Dendritic cell treated with granulocyte-macrophage colony-stimulating factor and Interleukin-4, amounts not matched to agents 40 ng/mL and 50 ng/mL, for 4 days (primary cell): Measurements from ENCODE around the gene SUGCT.

ENCODE experiments used
- H3K27ac Mint-ChIP-seq: one replicate; pipeline ENCODE4 v1.8.0; 2022; ENCODE audit warnings: mild to moderate bottlenecking, mixed read lengths
- H3K27me3 Mint-ChIP-seq: one replicate; pipeline ENCODE4 v1.8.0; 2022; ENCODE audit warnings: mild to moderate bottlenecking, mixed read lengths
- H3K36me3 Mint-ChIP-seq: one replicate; pipeline ENCODE4 v1.8.0; 2022; ENCODE audit warnings: low read depth, mixed read lengths
- H3K4me1 Mint-ChIP-seq: one replicate; pipeline ENCODE4 v1.8.0; 2022; ENCODE audit warnings: low read depth, mixed read lengths
- H3K4me3 Mint-ChIP-seq: one replicate; pipeline ENCODE4 v1.8.0; 2022; ENCODE audit warnings: mild to moderate bottlenecking, moderate library complexity, mixed read lengths
- H3K9me3 Mint-ChIP-seq: one replicate; pipeline ENCODE4 v1.8.0; 2022; ENCODE audit warnings: mixed read lengths
- intact Hi-C: fragments of 100-400 bp; cut with micrococcal nuclease; formaldehyde crosslinking; loops from one replicate; pipeline ENCODE4 v1.15.0; 2022

SUGCT gene

GRCh38 chr7:40882071-40882658 is 747.4 kb downstream of the SUGCT start:
- no peaks in the 10 kb centered on the region for H3K4me1 Mint-ChIP-seq
- intact Hi-C loops = no loop called here
- no peaks in the 10 kb centered on the region for H3K27me3 Mint-ChIP-seq

GRCh38 chr7:40883826-40884225 is 749.0 kb downstream of the SUGCT start:
- H3K27ac Mint-ChIP-seq = no peak overlapping the region
- H3K27me3 Mint-ChIP-seq = no peaks in the 10 kb centered on the region
- peaks cover 42% of the 10 kb centered on the region for H3K9me3 Mint-ChIP-seq
- H3K4me1 Mint-ChIP-seq = no peaks in the 10 kb centered on the region
- no peaks in the 10 kb centered on the region for H3K36me3 Mint-ChIP-seq
- intact Hi-C loops = no loop called here
- no peak overlapping the region for H3K4me3 Mint-ChIP-seq

More at GRCh38 chr7:40882071-40882658, 747.4 kb downstream of the SUGCT start:
- Mint-ChIP-seq H3K27ac (no peak overlapping the region), H3K36me3 (no peaks in the 10 kb centered on the region), H3K4me3 (no peak overlapping the region), H3K9me3 (peaks cover 35% of the 10 kb centered on the region)

- Mint-ChIP-seq H3K4me3 (no peak overlapping the region), H3K27me3 (no peaks in the 10 kb centered on the region), H3K4me1 (no peaks in the 10 kb centered on the region), H3K27ac (no peak overlapping the region), H3K9me3 (peaks cover 46% of the 10 kb centered on the region), H3K36me3 (no peaks in the 10 kb centered on the region)
- intact Hi-C loops = no loop called here
Measured at GRCh38 chr7:40884241-40884640, 749.4 kb downstream of the SUGCT start.

- H3K4me1 Mint-ChIP-seq = no peaks in the 10 kb centered on the region
- no peak overlapping the region for H3K27ac Mint-ChIP-seq
- H3K36me3 Mint-ChIP-seq = no peaks in the 10 kb centered on the region
- H3K27me3 Mint-ChIP-seq = no peaks in the 10 kb centered on the region
- intact Hi-C loops = no loop called here
- no peak overlapping the region for H3K4me3 Mint-ChIP-seq
- peaks cover 59% of the 10 kb centered on the region for H3K9me3 Mint-ChIP-seq
Measured at GRCh38 chr7:40885503-40885902, 750.7 kb downstream of the SUGCT start.

- Mint-ChIP-seq H3K4me1 (no peaks in the 10 kb centered on the region), H3K4me3 (no peak overlapping the region), H3K27me3 (no peaks in the 10 kb centered on the region), H3K27ac (no peak overlapping the region), H3K9me3 (peaks cover 61% of the 10 kb centered on the region), H3K36me3 (no peaks in the 10 kb centered on the region)
- intact Hi-C loops = no loop called here
Measured at GRCh38 chr7:40887099-40887498, 752.3 kb downstream of the SUGCT start.

- H3K9me3 Mint-ChIP-seq = peaks cover 71% of the 10 kb centered on the region
- intact Hi-C loops = no loop called here
- no peak overlapping the region for H3K27ac Mint-ChIP-seq
- H3K36me3 Mint-ChIP-seq = no peaks in the 10 kb centered on the region
- H3K27me3 Mint-ChIP-seq = no peaks in the 10 kb centered on the region
- no peaks in the 10 kb centered on the region for H3K4me1 Mint-ChIP-seq
- no peak overlapping the region for H3K4me3 Mint-ChIP-seq
Measured at GRCh38 chr7:40888499-40888898, 753.7 kb downstream of the SUGCT start.

- H3K27me3 Mint-ChIP-seq = no peaks in the 10 kb centered on the region
- H3K9me3 Mint-ChIP-seq = peaks cover 71% of the 10 kb centered on the region
- intact Hi-C loops = no loop called here
- H3K4me1 Mint-ChIP-seq = no peaks in the 10 kb centered on the region
- H3K4me3 Mint-ChIP-seq = no peak overlapping the region
- H3K36me3 Mint-ChIP-seq = no peaks in the 10 kb centered on the region
- H3K27ac Mint-ChIP-seq = no peak overlapping the region
Measured at GRCh38 chr7:40889099-40889498, 754.3 kb downstream of the SUGCT start.

GRCh38 chr7:40889539-40889938 is 754.7 kb downstream of the SUGCT start:
- H3K4me3 Mint-ChIP-seq = no peak overlapping the region
- H3K27ac Mint-ChIP-seq = no peak overlapping the region
- no peaks in the 10 kb centered on the region for H3K36me3 Mint-ChIP-seq
- no peaks in the 10 kb centered on the region for H3K4me1 Mint-ChIP-seq
- intact Hi-C loops = no loop called here
- peaks cover 71% of the 10 kb centered on the region for H3K9me3 Mint-ChIP-seq
- no peaks in the 10 kb centered on the region for H3K27me3 Mint-ChIP-seq

GRCh38 chr7:40890088-40890692 is 755.4 kb downstream of the SUGCT start:
- Mint-ChIP-seq H3K9me3 (peaks cover 71% of the 10 kb centered on the region), H3K27me3 (no peaks in the 10 kb centered on the region), H3K36me3 (no peaks in the 10 kb centered on the region), H3K27ac (no peak overlapping the region), H3K4me3 (no peak overlapping the region), H3K4me1 (no peaks in the 10 kb centered on the region)
- intact Hi-C loops = no loop called here

- intact Hi-C loops = no loop called here
- Mint-ChIP-seq H3K4me3 (no peak overlapping the region), H3K9me3 (peaks cover 63% of the 10 kb centered on the region), H3K36me3 (no peaks in the 10 kb centered on the region), H3K27me3 (no peaks in the 10 kb centered on the region), H3K27ac (no peak overlapping the region), H3K4me1 (no peaks in the 10 kb centered on the region)
Measured at GRCh38 chr7:40891232-40891631, 756.4 kb downstream of the SUGCT start.

- Mint-ChIP-seq H3K27me3 (no peaks in the 10 kb centered on the region), H3K9me3 (peaks cover 33% of the 10 kb centered on the region), H3K4me3 (no peak overlapping the region), H3K4me1 (no peaks in the 10 kb centered on the region), H3K36me3 (no peaks in the 10 kb centered on the region), H3K27ac (no peak overlapping the region)
- intact Hi-C loops = no loop called here
Measured at GRCh38 chr7:40899151-40899550, 764.3 kb downstream of the SUGCT start.

- Mint-ChIP-seq H3K27me3 (no peaks in the 10 kb centered on the region), H3K27ac (no peak overlapping the region), H3K9me3 (peaks cover 33% of the 10 kb centered on the region), H3K4me3 (no peak overlapping the region), H3K4me1 (no peaks in the 10 kb centered on the region), H3K36me3 (no peaks in the 10 kb centered on the region)
- intact Hi-C loops = no loop called here
Measured at GRCh38 chr7:40899636-40900507, 765.1 kb downstream of the SUGCT start.

GRCh38 chr7:40903872-40904271 is 769.1 kb downstream of the SUGCT start:
- no peaks in the 10 kb centered on the region for H3K36me3 Mint-ChIP-seq
- H3K27ac Mint-ChIP-seq = no peak overlapping the region
- peaks cover 7% of the 10 kb centered on the region for H3K9me3 Mint-ChIP-seq
- H3K4me3 Mint-ChIP-seq = no peak overlapping the region
- no peaks in the 10 kb centered on the region for H3K27me3 Mint-ChIP-seq
- no peaks in the 10 kb centered on the region for H3K4me1 Mint-ChIP-seq
- intact Hi-C loops = no loop called here

- Mint-ChIP-seq H3K36me3 (no peaks in the 10 kb centered on the region), H3K9me3 (peaks cover 9% of the 10 kb centered on the region), H3K27me3 (no peaks in the 10 kb centered on the region), H3K4me1 (no peaks in the 10 kb centered on the region), H3K27ac (no peak overlapping the region), H3K4me3 (no peak overlapping the region)
- intact Hi-C loops = no loop called here
Measured at GRCh38 chr7:40907286-40907685, 772.5 kb downstream of the SUGCT start.
